Esophagus squamous epithelium (tissue), 5 donors: ENCODE measurements around the gene CAPN5. TPM values are rescaled to one million over a fixed set of nuclear protein-coding genes. Genes with fewer than 3 reads are reported as not detected.

Experiments used
- DNase-seq: peaks from one replicate; lab custom pipeline; 2025; lab: John Stamatoyannopoulos, UW
- H3K27ac ChIP-seq, 4 donors: fragments of 200-600 bp; sonication (generic); one replicate each; pipeline ENCODE4 v1.5.1; 2016 to 2019; ENCODE audit warnings: mild to moderate bottlenecking in 1 of 4
- H3K27me3 ChIP-seq, 4 donors: fragments of 200-600 bp; sonication (generic); 1 replicate in 3 of 4; 2 replicates in 1 of 4; pipeline versions ENCODE4 v1.5.1 to v1.6.0; 2017 to 2021; ENCODE audit warnings: antibody characterized with exemption in 1 of 4
- H3K36me3 ChIP-seq, 3 donors: fragments of 200-600 bp; sonication (generic); one replicate each; pipeline ENCODE4 v1.5.1; 2016 to 2019
- H3K4me1 ChIP-seq, 3 donors: fragments of 200-600 bp; sonication (generic); one replicate each; pipeline ENCODE4 v1.5.1; 2017 to 2019
- H3K4me3 ChIP-seq, 4 donors: fragments of 200-600 bp; sonication (generic); 1 replicate in 3 of 4; 2 replicates in 1 of 4; pipeline ENCODE4 v1.5.1; 2016 to 2019; ENCODE audit warnings: mild to moderate bottlenecking in 2 of 4, moderate library complexity in 1 of 4
- H3K9me3 ChIP-seq, 3 donors: fragments of 200-600 bp; sonication (generic); one replicate each; pipeline ENCODE4 v1.5.1; 2016 to 2019
- POLR2A ChIP-seq, 4 donors: fragments of 450-650 bp; IDR thresholded peaks; one replicate each; pipeline ENCODE4 v1.6.1; 2017; ENCODE audit warnings: antibody characterized with exemption in 4 of 4, mild to moderate bottlenecking in 4 of 4, moderate library complexity in 3 of 4
- WGBS, 2 donors: methylation state at CpG; one replicate each; pipeline ENCODE4 v1.1.5; 2018; 5-methylcytosine and 5-hydroxymethylcytosine counted together
- intact Hi-C: fragments of 100-400 bp; cut with DNase I; formaldehyde crosslinking; loops from one replicate; pipeline ENCODE4 v1.15.0; 2022
- total RNA-seq, 4 donors: library from RNA; depleted of rRNA; stranded (reverse); fragments of >200 nt; gene quantifications; one replicate each; pipeline ENCODE4 v1.1.0, GENCODE V29; 2016
- TF ChIP-seq, protein P1 (sequence below), 6 experiments: fragments of 450-650 bp in 4 of 6; fragments of 200-600 bp in 2 of 6; sonication (generic) in 2 of 6; IDR thresholded peaks; one replicate each; pipeline ENCODE4 v1.5.1; 2016 to 2019; ENCODE audit warnings: antibody characterized with exemption in 6 of 6, mild to moderate bottlenecking in 4 of 6, moderate library complexity in 4 of 6
- donor health status: DM: yes; HTN: yes; CAD: no.

CAPN5 gene
- total RNA-seq, 4 donors from 2014 or later, result 9.3 to 63.2 (median 13.5) TPM

GRCh38 chr11:77111946-77112345, 45.2 kb downstream of the CAPN5 start:
- Histone ChIP-seq H3K4me1 (peaks cover 0 to 25% (median 19%) of the 10 kb centered on the region in 3 donors), H3K27ac (no peak overlapping the region), H3K4me3 (no peak overlapping the region), H3K36me3 (peaks cover 0 to 30% (median 0%) of the 10 kb centered on the region in 3 donors), H3K9me3 (no peaks in the 10 kb centered on the region), H3K27me3 (no peaks in the 10 kb centered on the region)
- intact Hi-C loops, result no loop called here
- 88 to 90% methylated on average over 6 of the region's 6 CpGs for WGBS, 2 donors
- DNase-seq, result no peak
- TF ChIP-seq POLR2A (IDR thresholded peaks at IDR 0.05), result no peak
- TF ChIP-seq, protein P1, sequence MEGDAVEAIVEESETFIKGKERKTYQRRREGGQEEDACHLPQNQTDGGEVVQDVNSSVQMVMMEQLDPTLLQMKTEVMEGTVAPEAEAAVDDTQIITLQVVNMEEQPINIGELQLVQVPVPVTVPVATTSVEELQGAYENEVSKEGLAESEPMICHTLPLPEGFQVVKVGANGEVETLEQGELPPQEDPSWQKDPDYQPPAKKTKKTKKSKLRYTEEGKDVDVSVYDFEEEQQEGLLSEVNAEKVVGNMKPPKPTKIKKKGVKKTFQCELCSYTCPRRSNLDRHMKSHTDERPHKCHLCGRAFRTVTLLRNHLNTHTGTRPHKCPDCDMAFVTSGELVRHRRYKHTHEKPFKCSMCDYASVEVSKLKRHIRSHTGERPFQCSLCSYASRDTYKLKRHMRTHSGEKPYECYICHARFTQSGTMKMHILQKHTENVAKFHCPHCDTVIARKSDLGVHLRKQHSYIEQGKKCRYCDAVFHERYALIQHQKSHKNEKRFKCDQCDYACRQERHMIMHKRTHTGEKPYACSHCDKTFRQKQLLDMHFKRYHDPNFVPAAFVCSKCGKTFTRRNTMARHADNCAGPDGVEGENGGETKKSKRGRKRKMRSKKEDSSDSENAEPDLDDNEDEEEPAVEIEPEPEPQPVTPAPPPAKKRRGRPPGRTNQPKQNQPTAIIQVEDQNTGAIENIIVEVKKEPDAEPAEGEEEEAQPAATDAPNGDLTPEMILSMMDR (IDR thresholded peaks at IDR 0.05), result no peak

DNA sequence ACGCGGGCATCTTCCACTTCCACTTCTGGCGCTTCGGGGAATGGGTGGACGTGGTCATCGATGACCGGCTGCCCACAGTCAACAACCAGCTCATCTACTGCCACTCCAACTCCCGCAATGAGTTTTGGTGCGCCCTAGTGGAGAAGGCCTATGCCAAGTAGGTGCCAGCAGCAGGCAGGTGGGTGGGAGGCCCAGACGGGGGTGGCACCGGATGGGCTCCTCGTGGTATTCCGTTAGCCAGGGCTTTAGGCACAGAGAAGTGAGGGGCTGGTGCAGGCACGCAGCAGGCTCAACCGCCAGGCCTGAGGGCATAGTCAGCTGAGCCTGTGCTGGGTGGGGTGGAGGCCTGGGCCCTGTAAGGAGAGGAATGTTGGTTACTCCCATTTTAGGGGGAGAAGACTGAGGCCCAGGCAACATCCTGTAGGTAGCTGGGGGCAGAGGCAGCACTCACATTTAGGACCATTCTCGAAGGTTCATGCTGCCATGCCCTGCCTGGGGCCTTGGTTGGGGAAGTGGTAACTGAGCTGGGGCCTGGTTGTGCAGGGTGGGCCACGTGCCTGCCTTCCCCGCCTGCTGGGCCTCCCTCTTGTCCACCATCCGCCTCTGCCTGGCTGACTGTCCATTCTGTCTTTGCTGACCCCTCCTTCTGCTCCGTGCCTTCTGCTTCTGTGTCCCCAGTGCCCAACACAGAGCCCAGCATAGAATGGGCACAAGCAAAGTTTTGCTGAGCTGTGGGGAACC, 46.0 kb downstream of the CAPN5 start:
- no peaks in the 10 kb centered on the region for H3K9me3 ChIP-seq
- H3K36me3 ChIP-seq, result peaks cover 0 to 32% (median 0%) of the 10 kb centered on the region in 3 donors
- peaks cover 0 to 17% (median 12%) of the 10 kb centered on the region in 3 donors for H3K4me1 ChIP-seq
- 71 to 82% methylated on average over 8 to 15 of the region's 20 CpGs for WGBS, 2 donors
- no peaks in the 10 kb centered on the region for H3K27me3 ChIP-seq
- intact Hi-C loops, result no loop called here
- DNase-seq, result no peak
- TF ChIP-seq, protein P1 (IDR thresholded peaks at IDR 0.05), result no peak
- TF ChIP-seq POLR2A (IDR thresholded peaks at IDR 0.05), result no peak
- no peak overlapping the region for H3K27ac ChIP-seq
- H3K4me3 ChIP-seq, result no peak overlapping the region

DNA sequence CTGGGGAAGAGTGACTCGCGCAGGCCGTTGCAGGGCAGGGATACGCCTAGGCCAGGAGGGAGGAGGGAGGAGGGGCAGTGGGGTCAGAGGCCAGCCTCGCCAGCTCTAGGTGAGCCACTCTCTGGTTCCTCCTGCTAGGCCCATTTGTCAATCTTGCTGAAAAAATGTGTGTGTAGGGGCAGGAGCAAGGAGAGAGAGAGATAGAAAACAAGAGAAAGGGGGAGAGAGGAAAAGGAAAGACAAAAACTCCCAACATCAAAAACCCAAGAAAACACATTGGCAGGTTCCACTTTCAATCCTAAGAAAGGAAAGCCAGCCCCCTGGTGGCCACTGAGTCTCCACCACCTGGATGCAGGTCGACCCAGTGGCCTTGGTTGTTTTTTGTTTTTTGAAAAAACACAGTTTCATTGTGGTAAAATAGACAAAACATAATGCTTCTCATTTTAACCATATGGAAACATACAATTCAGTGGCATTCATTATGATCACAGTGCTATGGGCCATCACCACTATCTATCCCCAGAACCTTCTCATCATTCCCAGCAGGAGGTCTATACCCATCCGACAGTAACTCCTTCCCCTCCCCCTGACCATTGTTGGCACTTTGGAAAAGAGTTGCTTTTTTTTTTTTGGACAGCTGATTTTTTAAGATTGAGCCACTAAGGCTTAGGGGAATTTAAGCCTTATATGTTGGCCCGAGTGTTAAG, 46.8 kb downstream of the CAPN5 start:
- Histone ChIP-seq H3K27ac (no peak overlapping the region), H3K4me1 (peaks cover 0 to 9% (median 6%) of the 10 kb centered on the region in 3 donors), H3K36me3 (peaks cover 0 to 40% (median 0%) of the 10 kb centered on the region in 3 donors), H3K4me3 (no peak overlapping the region), H3K27me3 (no peaks in the 10 kb centered on the region), H3K9me3 (no peaks in the 10 kb centered on the region)
- WGBS, 2 donors, result 60 to 70% methylated on average over 7 of the region's 8 CpGs
- no peak for TF ChIP-seq POLR2A (IDR thresholded peaks at IDR 0.05)
- TF ChIP-seq, protein P1 (IDR thresholded peaks at IDR 0.05), result peak in 5 of 6 experiments; percentile 22 to 41 (median 27)
- intact Hi-C loops, result no loop called here
- no peak for DNase-seq

- Histone ChIP-seq H3K27me3 (no peaks in the 10 kb centered on the region), H3K4me1 (peaks cover 0 to 9% (median 6%) of the 10 kb centered on the region in 3 donors), H3K27ac (no peak overlapping the region), H3K9me3 (no peaks in the 10 kb centered on the region), H3K36me3 (peaks cover 0 to 45% (median 0%) of the 10 kb centered on the region in 3 donors), H3K4me3 (no peak overlapping the region)
- TF ChIP-seq, protein P1 (IDR thresholded peaks at IDR 0.05), result no peak
- no peak for TF ChIP-seq POLR2A (IDR thresholded peaks at IDR 0.05)
- WGBS, 2 donors, result 80 to 92% methylated on average over 3 to 5 of the region's 13 CpGs
- DNase-seq, result no peak
- intact Hi-C loops, result no loop called here
Observed at GRCh38 chr11:77114089-77114463, 47.3 kb downstream of the CAPN5 start.

- TF ChIP-seq, protein P1 (IDR thresholded peaks at IDR 0.05), result peak in 1 of 6 experiments; percentile 26
- no peak for TF ChIP-seq POLR2A (IDR thresholded peaks at IDR 0.05)
- Histone ChIP-seq H3K4me1 (no peaks in the 10 kb centered on the region), H3K4me3 (no peak overlapping the region), H3K27ac (no peak overlapping the region), H3K9me3 (no peaks in the 10 kb centered on the region), H3K27me3 (no peaks in the 10 kb centered on the region), H3K36me3 (peaks cover 0 to 56% (median 0%) of the 10 kb centered on the region in 3 donors)
- 71 to 82% methylated on average over 1 to 2 of the region's 16 CpGs for WGBS, 2 donors
- no peak for DNase-seq
- intact Hi-C loops, result no loop called here
Observed at GRCh38 chr11:77115181-77115611, 48.4 kb downstream of the CAPN5 start.
